ENCODE measurements around the gene NPHP1.

GRCh38 chr2:110157153-110157793 is 47.5 kb downstream of the NPHP1 start:
- no peak for TF ChIP-seq GATA2 (IDR thresholded peaks at IDR 0.05; ENCODE audit: low read depth, low read length)
- no peak for TF ChIP-seq GATA3 (IDR thresholded peaks at IDR 0.05; ENCODE audit: low read depth, low read length)
